ENCODE results near the gene TBX5. TPM values are rescaled to one million over a fixed set of nuclear protein-coding genes. Genes with fewer than 3 reads are reported as not detected.

The TBX5 gene
- total and polyA plus RNA-seq, 2 experiments from 2014 or later, result 0.21 TPM; not detected in 1

GRCh38 chr12:114444422-114445279, 38.7 kb upstream of the TBX5 start:
- Mint-ChIP-seq H3K4me1 (peaks cover 49% of the 10 kb centered on the region), H3K9me3 (peaks cover 3% of the 10 kb centered on the region; the same call in 1 of the 3 replicates), H3K36me3 (ENCODE audit: low read depth) (no peaks in the 10 kb centered on the region), H3K27ac (no peak overlapping the region), H3K27me3 (ENCODE audit: insufficient read depth, low read depth, poor library complexity) (peaks cover 100% of the 10 kb centered on the region), H3K4me3 (no peak overlapping the region)
- H3K4me1 ChIP-seq (ENCODE audit: insufficient read depth), result peaks cover 50% of the 10 kb centered on the region
- H3K4me2 ChIP-seq, result peak overlapping the region; percentile 32; the same call in 1 of the 2 replicates
- no peak overlapping the region for H2AFZ ChIP-seq
- peaks cover 47% of the 10 kb centered on the region for H4K20me1 ChIP-seq (replicated peaks; ENCODE audit: insufficient read depth)
- H3K79me2 ChIP-seq (replicated peaks; ENCODE audit: insufficient read depth), result no peaks in the 10 kb centered on the region
- no peak overlapping the region for H3K27ac ChIP-seq (ENCODE audit: low read depth)
- peak; percentile 96 for TF ChIP-seq EZH2phosphoT487 (IDR thresholded peaks at IDR 0.05; ENCODE audit: unreplicated experiment)
- TF ChIP-seq EZH2 (IDR thresholded peaks at IDR 0.05; ENCODE audit: low read depth, unreplicated experiment), result peak; percentile 93
- TF ChIP-seq CREB1 (CRISPR knock-in tag; IDR thresholded peaks at IDR 0.05; ENCODE audit: low read depth), result no peak
- no peaks in the 10 kb centered on the region; the same call in 1 of the 2 replicates for H3K36me3 ChIP-seq (ENCODE audit: insufficient read depth)
- H3K27me3 ChIP-seq (ENCODE audit: insufficient read depth), result peaks cover 100% of the 10 kb centered on the region
- DNase-seq (ENCODE audit: low spot score) (peak; percentile 61), ATAC-seq (0 out of 3 replicates have a peak, but pooled peaks have one; percentile 2)
- H3K9me2 ChIP-seq (ENCODE audit: insufficient read depth), result no peaks in the 10 kb centered on the region
- H3K4me3 ChIP-seq, result 0 out of 2 replicates have a peak overlapping the region, but pooled peaks have one; percentile 7
- peaks cover 40% of the 10 kb centered on the region for H3F3A ChIP-seq (replicated peaks; ENCODE audit: low read depth)

- no peak overlapping the region for H3K27ac ChIP-seq (ENCODE audit: low read depth)
- H3K27me3 Mint-ChIP-seq (ENCODE audit: insufficient read depth, low read depth, poor library complexity), result peaks cover 100% of the 10 kb centered on the region
- H3K36me3 ChIP-seq (ENCODE audit: insufficient read depth), result no peaks in the 10 kb centered on the region; the same call in 1 of the 2 replicates
- peaks cover 46% of the 10 kb centered on the region for H3K4me1 ChIP-seq (ENCODE audit: insufficient read depth)
- ATAC-seq (peak; percentile 4; the same call in 2 of the 3 replicates), DNase-seq (ENCODE audit: low spot score) (peak; percentile 46)
- H3K4me3 ChIP-seq, result 0 out of 2 replicates have a peak overlapping the region, but pooled peaks have one; percentile 30
- peaks cover 48% of the 10 kb centered on the region for H3K4me1 Mint-ChIP-seq
- H3K36me3 Mint-ChIP-seq (ENCODE audit: low read depth), result no peaks in the 10 kb centered on the region
- H3K4me2 ChIP-seq, result peak overlapping the region; percentile 67; the same call in 1 of the 2 replicates
- peaks cover 100% of the 10 kb centered on the region for H3K27me3 ChIP-seq (ENCODE audit: insufficient read depth)
- H2AFZ ChIP-seq, result no peak overlapping the region
- peaks cover 43% of the 10 kb centered on the region for H4K20me1 ChIP-seq (replicated peaks; ENCODE audit: insufficient read depth)
- no peak overlapping the region for H3K27ac Mint-ChIP-seq
- H3K9me2 ChIP-seq (ENCODE audit: insufficient read depth), result no peaks in the 10 kb centered on the region
- H3K79me2 ChIP-seq (replicated peaks; ENCODE audit: insufficient read depth), result no peaks in the 10 kb centered on the region
- no peak overlapping the region for H3K4me3 Mint-ChIP-seq
- H3F3A ChIP-seq (replicated peaks; ENCODE audit: low read depth), result peaks cover 36% of the 10 kb centered on the region
- peaks cover 3% of the 10 kb centered on the region; the same call in 1 of the 3 replicates for H3K9me3 Mint-ChIP-seq
- TF ChIP-seq ZNF114 (CRISPR knock-in tag; IDR thresholded peaks at IDR 0.05) (no peak), JUNB (IDR thresholded peaks at IDR 0.05; ENCODE audit: unreplicated experiment) (no peak), EZH2phosphoT487 (IDR thresholded peaks at IDR 0.05; ENCODE audit: unreplicated experiment) (peak; percentile 92), EZH2 (IDR thresholded peaks at IDR 0.05; ENCODE audit: low read depth, unreplicated experiment) (peak; percentile 88), CTCF (conservative IDR thresholded peaks at IDR 0.05; ENCODE audit: low read depth in 2 of 2) (no peak), ZNF462 (CRISPR knock-in tag; IDR thresholded peaks at IDR 0.05) (no peak), NANOG (IDR thresholded peaks at IDR 0.05; ENCODE audit: borderline replicate concordance) (no peak), POLR2AphosphoS5 (IDR thresholded peaks at IDR 0.05; ENCODE audit: low read depth) (no peak)
These were observed 37.9 kb upstream of the TBX5 start for GRCh38 chr12:114443607-114444421.
